ENCODE results near the gene VIPR1.
"Not testable (repeated sequence)": the region's sequence is repeated elsewhere in the genome, so short reads cannot be mapped to it uniquely, and the experiment has no call there.

The VIPR1 gene

GRCh38 chr3:42533161-42533897 is 30.9 kb downstream of the VIPR1 start:
- DNase-seq (ENCODE audit: low read depth, low spot score): no peak

- peak; percentile 90 for DNase-seq (ENCODE audit: low read depth, low spot score)
Measured at GRCh38 chr3:42535981-42536784, 33.7 kb downstream of the VIPR1 start.

- no peak for DNase-seq (ENCODE audit: low read depth, low spot score)
Measured at GRCh38 chr3:42537350-42537749, 34.9 kb downstream of the VIPR1 start.

- DNase-seq (ENCODE audit: low read depth, low spot score): peak; percentile 75
Measured at GRCh38 chr3:42539871-42540714, 37.6 kb downstream of the VIPR1 start.

- no peak for DNase-seq (ENCODE audit: low read depth, low spot score)
Measured at GRCh38 chr3:42541079-42541478, 38.6 kb downstream of the VIPR1 start.

- DNase-seq (ENCODE audit: low read depth, low spot score): no peak
Measured at GRCh38 chr3:42544492-42545283, 42.2 kb downstream of the VIPR1 start.

- peak; percentile 61 for DNase-seq (ENCODE audit: low read depth, low spot score)
Measured at GRCh38 chr3:42545284-42545900, 42.9 kb downstream of the VIPR1 start.

- DNase-seq (ENCODE audit: low read depth, low spot score): no peak
Measured at GRCh38 chr3:42546691-42547213, 44.3 kb downstream of the VIPR1 start.

GRCh38 chr3:42547401-42547945 is 45.0 kb downstream of the VIPR1 start:
- peak; percentile 85 for DNase-seq (ENCODE audit: low read depth, low spot score)

- no peak for DNase-seq (ENCODE audit: low read depth, low spot score)
Measured at GRCh38 chr3:42549131-42549530, 46.7 kb downstream of the VIPR1 start.

- DNase-seq (ENCODE audit: low read depth, low spot score): no peak
Measured at GRCh38 chr3:42550250-42550649, 47.8 kb downstream of the VIPR1 start.

GRCh38 chr3:42552830-42553229 is 50.4 kb downstream of the VIPR1 start:
- DNase-seq (ENCODE audit: low read depth, low spot score): no peak

GRCh38 chr3:42556089-42556632 is 53.7 kb downstream of the VIPR1 start:
- DNase-seq (ENCODE audit: low read depth, low spot score): peak; percentile 25

GRCh38 chr3:42556817-42557216 is 54.4 kb downstream of the VIPR1 start:
- not testable (repeated sequence) for DNase-seq (ENCODE audit: low read depth, low spot score)

- peak; percentile 15 for DNase-seq (ENCODE audit: low read depth, low spot score)
Measured at GRCh38 chr3:42557854-42558253, 55.4 kb downstream of the VIPR1 start.

- no peak for DNase-seq (ENCODE audit: low read depth, low spot score)
Measured at GRCh38 chr3:42562047-42562907, 59.8 kb downstream of the VIPR1 start.

GRCh38 chr3:42569593-42570142 is 67.2 kb downstream of the VIPR1 start:
- no peak for DNase-seq (ENCODE audit: low read depth, low spot score)

GRCh38 chr3:42572278-42572677 is 69.8 kb downstream of the VIPR1 start:
- DNase-seq (ENCODE audit: low read depth, low spot score): peak; percentile 85

Measured in ELF-1 (cell line).